Suprapubic skin (tissue), 4 donors: Measurements from ENCODE around the gene SEC14L3. TPM values are rescaled to one million over a fixed set of nuclear protein-coding genes. Genes with fewer than 3 reads are reported as not detected.

ENCODE experiments used
- DNase-seq, 2 donors: peaks; one replicate each; pipeline ENCODE4 v3.0.0-alpha.2; 2019; ENCODE audit warnings: low spot score in 2 of 2
- H3K27ac ChIP-seq: fragments of 200-600 bp; sonication (generic); one replicate; pipeline ENCODE4 v1.5.1; 2019
- H3K27me3 ChIP-seq: fragments of 200-600 bp; sonication (generic); one replicate; pipeline ENCODE4 v1.5.1; 2019
- H3K36me3 ChIP-seq: fragments of 200-600 bp; sonication (generic); one replicate; pipeline ENCODE4 v1.5.1; 2019
- H3K4me1 ChIP-seq: fragments of 200-600 bp; sonication (generic); one replicate; pipeline ENCODE4 v1.5.1; 2019
- H3K4me3 ChIP-seq: fragments of 200-600 bp; sonication (generic); one replicate; pipeline ENCODE4 v1.5.1; 2019; ENCODE audit warnings: mild to moderate bottlenecking
- H3K9me3 ChIP-seq: fragments of 200-600 bp; sonication (generic); one replicate; pipeline ENCODE4 v1.5.1; 2019
- EP300 ChIP-seq: sonication (generic); formaldehyde crosslinking; IDR thresholded peaks from one replicate; pipeline ENCODE4 v1.6.1; 2017; ENCODE audit warnings: antibody characterized with exemption
- POLR2A ChIP-seq, 2 donors: fragments of 450-650 bp; IDR thresholded peaks; one replicate each; pipeline ENCODE4 v1.6.1; 2017; ENCODE audit warnings: antibody characterized with exemption in 2 of 2, mild to moderate bottlenecking in 2 of 2, moderate library complexity in 2 of 2
- POLR2AphosphoS5 ChIP-seq, 3 donors: sonication (generic); formaldehyde crosslinking; IDR thresholded peaks; one replicate each; pipeline ENCODE4 v1.6.1; 2017; ENCODE audit warnings: antibody characterized with exemption in 3 of 3
- WGBS: methylation state at CpG from one replicate; pipeline ENCODE4 v1.1.5; 2018; 5-methylcytosine and 5-hydroxymethylcytosine counted together
- total RNA-seq, 4 donors: library from RNA; depleted of rRNA; stranded (reverse); fragments of >200 nt; gene quantifications; one replicate each; pipeline ENCODE4 v1.1.0, GENCODE V29; 2016
- TF ChIP-seq, protein P1 (sequence below), 2 donors: fragments of 200-600 bp in 1 of 2; fragments of 450-650 bp in 1 of 2; sonication (generic) in 1 of 2; IDR thresholded peaks; one replicate each; pipeline ENCODE4 v1.5.1; 2016 to 2019; ENCODE audit warnings: antibody characterized with exemption in 2 of 2, mild to moderate bottlenecking in 1 of 2, moderate library complexity in 1 of 2

The SEC14L3 gene
- total RNA-seq, 4 donors from 2014 or later, result not detected

- WGBS, result 87% methylated on average over 4 of the region's 6 CpGs
- no peaks in the 10 kb centered on the region for H3K36me3 ChIP-seq
- DNase-seq, result no peak
- no peaks in the 10 kb centered on the region for H3K9me3 ChIP-seq
- peaks cover 4% of the 10 kb centered on the region for H3K27me3 ChIP-seq
- H3K4me3 ChIP-seq, result no peak overlapping the region
- TF ChIP-seq EP300, result no peak
- TF ChIP-seq POLR2AphosphoS5 (IDR thresholded peaks at IDR 0.05), result no peak
- TF ChIP-seq POLR2A (IDR thresholded peaks at IDR 0.05), result no peak
- TF ChIP-seq, protein P1, sequence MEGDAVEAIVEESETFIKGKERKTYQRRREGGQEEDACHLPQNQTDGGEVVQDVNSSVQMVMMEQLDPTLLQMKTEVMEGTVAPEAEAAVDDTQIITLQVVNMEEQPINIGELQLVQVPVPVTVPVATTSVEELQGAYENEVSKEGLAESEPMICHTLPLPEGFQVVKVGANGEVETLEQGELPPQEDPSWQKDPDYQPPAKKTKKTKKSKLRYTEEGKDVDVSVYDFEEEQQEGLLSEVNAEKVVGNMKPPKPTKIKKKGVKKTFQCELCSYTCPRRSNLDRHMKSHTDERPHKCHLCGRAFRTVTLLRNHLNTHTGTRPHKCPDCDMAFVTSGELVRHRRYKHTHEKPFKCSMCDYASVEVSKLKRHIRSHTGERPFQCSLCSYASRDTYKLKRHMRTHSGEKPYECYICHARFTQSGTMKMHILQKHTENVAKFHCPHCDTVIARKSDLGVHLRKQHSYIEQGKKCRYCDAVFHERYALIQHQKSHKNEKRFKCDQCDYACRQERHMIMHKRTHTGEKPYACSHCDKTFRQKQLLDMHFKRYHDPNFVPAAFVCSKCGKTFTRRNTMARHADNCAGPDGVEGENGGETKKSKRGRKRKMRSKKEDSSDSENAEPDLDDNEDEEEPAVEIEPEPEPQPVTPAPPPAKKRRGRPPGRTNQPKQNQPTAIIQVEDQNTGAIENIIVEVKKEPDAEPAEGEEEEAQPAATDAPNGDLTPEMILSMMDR (IDR thresholded peaks at IDR 0.05), result no peak
- no peak overlapping the region for H3K27ac ChIP-seq
- no peaks in the 10 kb centered on the region for H3K4me1 ChIP-seq
Measured at GRCh38 chr22:30513462-30513861, 41.6 kb upstream of the SEC14L3 start.

- Histone ChIP-seq H3K27me3 (peaks cover 10% of the 10 kb centered on the region), H3K36me3 (no peaks in the 10 kb centered on the region), H3K9me3 (no peaks in the 10 kb centered on the region), H3K4me1 (no peaks in the 10 kb centered on the region), H3K4me3 (no peak overlapping the region), H3K27ac (no peak overlapping the region)
- DNase-seq, result no peak
- no peak for TF ChIP-seq EP300
- TF ChIP-seq POLR2AphosphoS5 (IDR thresholded peaks at IDR 0.05), result no peak
- TF ChIP-seq, protein P1 (IDR thresholded peaks at IDR 0.05), result no peak
- TF ChIP-seq POLR2A (IDR thresholded peaks at IDR 0.05), result no peak
- 89% methylated on average over 7 of the region's 7 CpGs for WGBS
Measured at GRCh38 chr22:30511911-30512310, 40.1 kb upstream of the SEC14L3 start.

DNA sequence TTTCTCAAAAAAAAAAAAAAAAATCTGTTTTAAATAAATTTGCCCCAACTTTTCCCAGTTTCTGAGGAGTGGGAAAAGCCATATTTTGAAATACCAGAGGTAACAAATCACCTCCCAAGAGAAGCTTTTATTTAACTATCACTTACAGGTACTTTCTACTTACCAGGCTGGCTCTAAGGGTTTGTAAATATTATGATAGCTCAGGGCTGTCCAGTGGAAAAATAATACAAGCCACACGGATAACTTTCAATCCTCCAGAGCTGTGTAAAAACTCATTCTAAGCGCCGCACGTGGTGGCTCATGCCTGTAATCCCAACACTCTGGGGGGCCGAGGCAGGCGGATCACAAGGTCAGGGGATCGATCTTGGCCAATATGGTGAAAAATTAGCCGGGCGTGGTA lies 39.3 kb upstream of the SEC14L3 start:
- DNase-seq, result no peak
- WGBS, result 87% methylated on average over 9 of the region's 9 CpGs
- Histone ChIP-seq H3K27me3 (peaks cover 18% of the 10 kb centered on the region), H3K27ac (no peak overlapping the region), H3K9me3 (no peaks in the 10 kb centered on the region), H3K36me3 (no peaks in the 10 kb centered on the region), H3K4me3 (no peak overlapping the region), H3K4me1 (no peaks in the 10 kb centered on the region)
- TF ChIP-seq, protein P1 (IDR thresholded peaks at IDR 0.05), result no peak
- TF ChIP-seq EP300 (no peak), POLR2AphosphoS5 (IDR thresholded peaks at IDR 0.05) (no peak)

DNA sequence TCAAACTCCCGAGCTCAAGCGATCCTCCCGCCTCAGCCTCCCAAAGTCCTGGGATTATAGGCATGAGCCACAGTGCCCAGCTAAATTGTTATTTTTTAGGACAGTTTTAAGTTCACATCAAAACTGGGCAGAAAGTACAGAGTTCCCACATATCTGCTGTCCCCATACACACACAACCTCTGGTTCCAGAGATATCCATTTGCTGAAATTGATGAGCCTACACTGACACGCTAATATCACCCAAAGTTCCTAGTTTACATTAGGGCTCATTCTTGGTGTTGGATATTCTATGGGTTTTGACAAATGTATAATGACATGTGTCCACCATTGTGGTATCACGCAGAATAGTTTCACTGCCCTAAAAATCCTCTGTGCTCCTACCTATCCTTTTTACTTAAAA lies 36.4 kb upstream of the SEC14L3 start:
- no peaks in the 10 kb centered on the region for H3K36me3 ChIP-seq
- no peak for DNase-seq
- H3K4me3 ChIP-seq, result no peak overlapping the region
- H3K27me3 ChIP-seq, result peaks cover 38% of the 10 kb centered on the region
- no peak for TF ChIP-seq POLR2A (IDR thresholded peaks at IDR 0.05)
- TF ChIP-seq EP300, result no peak
- TF ChIP-seq, protein P1 (IDR thresholded peaks at IDR 0.05), result no peak
- no peak for TF ChIP-seq POLR2AphosphoS5 (IDR thresholded peaks at IDR 0.05)
- no peak overlapping the region for H3K27ac ChIP-seq
- WGBS, result 90% methylated on average over 5 of the region's 5 CpGs
- H3K4me1 ChIP-seq, result peaks cover 6% of the 10 kb centered on the region
- no peaks in the 10 kb centered on the region for H3K9me3 ChIP-seq

- Histone ChIP-seq H3K4me3 (no peak overlapping the region), H3K27me3 (peaks cover 41% of the 10 kb centered on the region), H3K9me3 (no peaks in the 10 kb centered on the region), H3K36me3 (no peaks in the 10 kb centered on the region), H3K4me1 (peaks cover 6% of the 10 kb centered on the region), H3K27ac (no peak overlapping the region)
- WGBS, result 81% methylated on average over 4 of the region's 4 CpGs
- TF ChIP-seq EP300 (no peak), POLR2AphosphoS5 (IDR thresholded peaks at IDR 0.05) (no peak)
- TF ChIP-seq, protein P1 (IDR thresholded peaks at IDR 0.05), result no peak
- DNase-seq, result no peak
Measured at GRCh38 chr22:30507670-30508069, 35.9 kb upstream of the SEC14L3 start.
